Measurements from ENCODE around the gene IL5. TPM values are rescaled to one million over a fixed set of nuclear protein-coding genes. Genes with fewer than 3 reads are reported as not detected.

Gene IL5
- total and polyA plus RNA-seq, 2 of the 13 experiments (the other 11 are each of a cell fraction or from before 2014, with no cell fraction given), result not detected

- TF ChIP-seq ZNF280D (CRISPR knock-in tag; IDR thresholded peaks at IDR 0.05) (peak; percentile 64; the same call in 1 of the 2 replicates), FOXK2 (IDR thresholded peaks at IDR 0.05) (0 out of 2 replicates have a peak, but pooled peaks have one; percentile 16), PPARG (CRISPR knock-in tag; conservative IDR thresholded peaks at IDR 0.05) (peak; percentile 48; the same call in 1 of the 2 replicates), POGK (CRISPR knock-in tag; conservative IDR thresholded peaks at IDR 0.05) (no peak), TOPORS (CRISPR knock-in tag; IDR thresholded peaks at IDR 0.05) (peak; percentile 76; the same call in 1 of the 2 replicates), ZNF619 (CRISPR knock-in tag; IDR thresholded peaks at IDR 0.05) (peak; percentile 31; the same call in 1 of the 2 replicates), NFKBIZ (CRISPR knock-in tag; IDR thresholded peaks at IDR 0.05) (peak; percentile 31), THAP11 (CRISPR knock-in tag; IDR thresholded peaks at IDR 0.05) (0 out of 2 replicates have a peak, but pooled peaks have one; percentile 38)
- TF ChIP-seq, protein P1, sequence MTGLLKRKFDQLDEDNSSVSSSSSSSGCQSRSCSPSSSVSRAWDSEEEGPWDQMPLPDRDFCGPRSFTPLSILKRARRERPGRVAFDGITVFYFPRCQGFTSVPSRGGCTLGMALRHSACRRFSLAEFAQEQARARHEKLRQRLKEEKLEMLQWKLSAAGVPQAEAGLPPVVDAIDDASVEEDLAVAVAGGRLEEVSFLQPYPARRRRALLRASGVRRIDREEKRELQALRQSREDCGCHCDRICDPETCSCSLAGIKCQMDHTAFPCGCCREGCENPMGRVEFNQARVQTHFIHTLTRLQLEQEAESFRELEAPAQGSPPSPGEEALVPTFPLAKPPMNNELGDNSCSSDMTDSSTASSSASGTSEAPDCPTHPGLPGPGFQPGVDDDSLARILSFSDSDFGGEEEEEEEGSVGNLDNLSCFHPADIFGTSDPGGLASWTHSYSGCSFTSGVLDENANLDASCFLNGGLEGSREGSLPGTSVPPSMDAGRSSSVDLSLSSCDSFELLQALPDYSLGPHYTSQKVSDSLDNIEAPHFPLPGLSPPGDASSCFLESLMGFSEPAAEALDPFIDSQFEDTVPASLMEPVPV (CRISPR knock-in tag; IDR thresholded peaks at IDR 0.05), result 0 out of 2 replicates have a peak, but pooled peaks have one; percentile 58
- TF ChIP-seq, protein P2, sequence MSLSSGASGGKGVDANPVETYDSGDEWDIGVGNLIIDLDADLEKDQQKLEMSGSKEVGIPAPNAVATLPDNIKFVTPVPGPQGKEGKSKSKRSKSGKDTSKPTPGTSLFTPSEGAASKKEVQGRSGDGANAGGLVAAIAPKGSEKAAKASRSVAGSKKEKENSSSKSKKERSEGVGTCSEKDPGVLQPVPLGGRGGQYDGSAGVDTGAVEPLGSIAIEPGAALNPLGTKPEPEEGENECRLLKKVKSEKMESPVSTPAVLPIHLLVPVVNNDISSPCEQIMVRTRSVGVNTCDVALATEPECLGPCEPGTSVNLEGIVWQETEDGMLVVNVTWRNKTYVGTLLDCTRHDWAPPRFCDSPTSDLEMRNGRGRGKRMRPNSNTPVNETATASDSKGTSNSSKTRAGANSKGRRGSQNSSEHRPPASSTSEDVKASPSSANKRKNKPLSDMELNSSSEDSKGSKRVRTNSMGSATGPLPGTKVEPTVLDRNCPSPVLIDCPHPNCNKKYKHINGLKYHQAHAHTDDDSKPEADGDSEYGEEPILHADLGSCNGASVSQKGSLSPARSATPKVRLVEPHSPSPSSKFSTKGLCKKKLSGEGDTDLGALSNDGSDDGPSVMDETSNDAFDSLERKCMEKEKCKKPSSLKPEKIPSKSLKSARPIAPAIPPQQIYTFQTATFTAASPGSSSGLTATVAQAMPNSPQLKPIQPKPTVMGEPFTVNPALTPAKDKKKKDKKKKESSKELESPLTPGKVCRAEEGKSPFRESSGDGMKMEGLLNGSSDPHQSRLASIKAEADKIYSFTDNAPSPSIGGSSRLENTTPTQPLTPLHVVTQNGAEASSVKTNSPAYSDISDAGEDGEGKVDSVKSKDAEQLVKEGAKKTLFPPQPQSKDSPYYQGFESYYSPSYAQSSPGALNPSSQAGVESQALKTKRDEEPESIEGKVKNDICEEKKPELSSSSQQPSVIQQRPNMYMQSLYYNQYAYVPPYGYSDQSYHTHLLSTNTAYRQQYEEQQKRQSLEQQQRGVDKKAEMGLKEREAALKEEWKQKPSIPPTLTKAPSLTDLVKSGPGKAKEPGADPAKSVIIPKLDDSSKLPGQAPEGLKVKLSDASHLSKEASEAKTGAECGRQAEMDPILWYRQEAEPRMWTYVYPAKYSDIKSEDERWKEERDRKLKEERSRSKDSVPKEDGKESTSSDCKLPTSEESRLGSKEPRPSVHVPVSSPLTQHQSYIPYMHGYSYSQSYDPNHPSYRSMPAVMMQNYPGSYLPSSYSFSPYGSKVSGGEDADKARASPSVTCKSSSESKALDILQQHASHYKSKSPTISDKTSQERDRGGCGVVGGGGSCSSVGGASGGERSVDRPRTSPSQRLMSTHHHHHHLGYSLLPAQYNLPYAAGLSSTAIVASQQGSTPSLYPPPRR (CRISPR knock-in tag; IDR thresholded peaks at IDR 0.05; ENCODE audit: borderline replicate concordance), result peak; percentile 65; the same call in 1 of the 2 replicates
Observed at GRCh38 chr5:132500931-132501628, 42.2 kb downstream of the IL5 start (continued).

Measured in HepG2 (cell line).